ENCODE data around the gene RGS10.

DNA sequence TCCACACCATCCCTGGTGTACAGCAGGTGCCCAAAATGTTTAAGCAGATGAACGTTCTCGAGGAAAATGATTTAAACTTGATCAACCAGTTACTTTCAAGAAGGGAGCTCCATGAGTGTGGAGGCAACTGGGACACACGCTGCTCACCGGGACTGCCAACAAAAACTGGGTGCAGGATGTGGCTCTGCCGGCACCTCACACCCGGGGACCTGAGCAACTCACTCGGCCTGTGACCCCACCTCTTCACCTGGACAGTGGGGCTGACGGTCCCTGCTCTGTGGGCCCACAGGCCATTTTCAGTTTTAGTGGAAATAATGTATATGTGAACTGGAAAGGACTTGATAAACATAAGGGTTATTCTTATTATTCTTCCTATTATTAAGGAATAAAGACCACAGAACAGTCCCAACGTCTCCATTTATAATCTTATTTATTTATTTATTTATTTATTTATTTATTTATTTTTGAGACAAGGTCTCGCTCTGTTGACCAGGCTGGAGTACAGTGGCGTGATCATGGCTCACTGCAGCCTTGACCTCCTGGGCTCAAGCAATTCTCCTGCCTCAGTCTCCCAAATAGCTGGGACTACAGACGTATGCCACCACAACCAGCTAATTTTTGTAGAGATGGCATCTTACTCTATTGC is 60.6 kb downstream of the RGS10 start:
- TF ChIP-seq, protein P1, sequence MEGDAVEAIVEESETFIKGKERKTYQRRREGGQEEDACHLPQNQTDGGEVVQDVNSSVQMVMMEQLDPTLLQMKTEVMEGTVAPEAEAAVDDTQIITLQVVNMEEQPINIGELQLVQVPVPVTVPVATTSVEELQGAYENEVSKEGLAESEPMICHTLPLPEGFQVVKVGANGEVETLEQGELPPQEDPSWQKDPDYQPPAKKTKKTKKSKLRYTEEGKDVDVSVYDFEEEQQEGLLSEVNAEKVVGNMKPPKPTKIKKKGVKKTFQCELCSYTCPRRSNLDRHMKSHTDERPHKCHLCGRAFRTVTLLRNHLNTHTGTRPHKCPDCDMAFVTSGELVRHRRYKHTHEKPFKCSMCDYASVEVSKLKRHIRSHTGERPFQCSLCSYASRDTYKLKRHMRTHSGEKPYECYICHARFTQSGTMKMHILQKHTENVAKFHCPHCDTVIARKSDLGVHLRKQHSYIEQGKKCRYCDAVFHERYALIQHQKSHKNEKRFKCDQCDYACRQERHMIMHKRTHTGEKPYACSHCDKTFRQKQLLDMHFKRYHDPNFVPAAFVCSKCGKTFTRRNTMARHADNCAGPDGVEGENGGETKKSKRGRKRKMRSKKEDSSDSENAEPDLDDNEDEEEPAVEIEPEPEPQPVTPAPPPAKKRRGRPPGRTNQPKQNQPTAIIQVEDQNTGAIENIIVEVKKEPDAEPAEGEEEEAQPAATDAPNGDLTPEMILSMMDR (IDR thresholded peaks at IDR 0.05): no peak
- no peak for TF ChIP-seq POLR2AphosphoS5 (IDR thresholded peaks at IDR 0.05)
- no peak for TF ChIP-seq POLR2A (IDR thresholded peaks at IDR 0.05; ENCODE audit: low read depth)
- TF ChIP-seq EP300 (IDR thresholded peaks at IDR 0.05): no peak

Data from esophagus muscularis mucosa (tissue), 4 donors.